H1 (cell line): ENCODE measurements around the gene IFITM2. TPM values are rescaled to one million over a fixed set of nuclear protein-coding genes. Genes with fewer than 3 reads are reported as not detected.

Experiments used
- EZH2 ChIP-seq: fragments of 200-600 bp; sonication (generic); IDR thresholded peaks from 2 replicates; pipeline ENCODE4 v1.7.1; 2012; ENCODE audit warnings: low read depth, mild to moderate bottlenecking, moderate library complexity, low read length, inconsistent platforms; ENCODE audit not compliant: severe bottlenecking
- JUN ChIP-seq: IDR thresholded peaks from 2 replicates; pipeline ENCODE4 v1.6.1; 2011; ENCODE audit warnings: low read depth, mild to moderate bottlenecking, improper control_type of control experiment, low read length
- RAD21 ChIP-seq, 2 experiments: IDR thresholded peaks in 1 of 2; conservative IDR thresholded peaks in 1 of 2; 2 replicates each; pipeline ENCODE4 v1.6.1; 2011; ENCODE audit warnings: low read depth in 2 of 2, low read length in 2 of 2, improper control_type of control experiment in 1 of 2, inconsistent platforms in 1 of 2, mild to moderate bottlenecking in 1 of 2, moderate library complexity in 1 of 2
- RBBP5 ChIP-seq: IDR thresholded peaks from 2 replicates; pipeline ENCODE4 v1.7.1; 2012; ENCODE audit warnings: low read depth, mild to moderate bottlenecking, inconsistent platforms, low read length, moderate library complexity, borderline replicate concordance
- RFX5 ChIP-seq: IDR thresholded peaks from 2 replicates; pipeline ENCODE4 v1.6.1; 2011; ENCODE audit warnings: low read depth, low read length, improper control_type of control experiment, borderline replicate concordance
- TAF7 ChIP-seq: optimal IDR thresholded peaks from 2 replicates; pipeline ENCODE3; 2011; ENCODE audit warnings: low read depth, mild to moderate bottlenecking, inconsistent platforms, low read length, moderate library complexity, borderline replicate concordance
- polyA plus RNA-seq, 7 experiments: library from polyadenylated mRNA; depleted of rRNA in 3 of 7; stranded (reverse) in 5 of 7; unstranded in 2 of 7; fragments of >200 nt in 5 of 7; fragments of 200-250 nt in 2 of 7; gene quantifications; 1 replicate in 5 of 7; 2 replicates in 1 of 7; 4 replicates in 1 of 7; pipeline versions ENCODE4 v1.2.1 to v1.2.3, GENCODE V29; 2011 to 2013; ENCODE audit warnings: missing spikeins in 2 of 7, mixed read lengths in 2 of 7
- total RNA-seq: library from RNA; stranded (reverse); fragmentation: NEBNext Ultra II Directional; extraction: Animal tissue kit (Norgen Biotek cat#: 25700); gene quantifications from 2 replicates; pipeline ENCODE4 v1.2.1, GENCODE V29; 2021
- TF ChIP-seq, protein P1 (sequence below): IDR thresholded peaks from 2 replicates; pipeline ENCODE4 v1.6.1; 2012; ENCODE audit warnings: inconsistent platforms
- TF ChIP-seq, protein P2 (sequence below): IDR thresholded peaks from 2 replicates; pipeline ENCODE4 v1.6.1; 2011; ENCODE audit warnings: low read length, improper control_type of control experiment

Gene IFITM2
- total and polyA plus RNA-seq, 2 of the 8 experiments (the other 6 are each of a cell fraction or from before 2014, with no cell fraction given) = 399 to 764 TPM

DNA sequence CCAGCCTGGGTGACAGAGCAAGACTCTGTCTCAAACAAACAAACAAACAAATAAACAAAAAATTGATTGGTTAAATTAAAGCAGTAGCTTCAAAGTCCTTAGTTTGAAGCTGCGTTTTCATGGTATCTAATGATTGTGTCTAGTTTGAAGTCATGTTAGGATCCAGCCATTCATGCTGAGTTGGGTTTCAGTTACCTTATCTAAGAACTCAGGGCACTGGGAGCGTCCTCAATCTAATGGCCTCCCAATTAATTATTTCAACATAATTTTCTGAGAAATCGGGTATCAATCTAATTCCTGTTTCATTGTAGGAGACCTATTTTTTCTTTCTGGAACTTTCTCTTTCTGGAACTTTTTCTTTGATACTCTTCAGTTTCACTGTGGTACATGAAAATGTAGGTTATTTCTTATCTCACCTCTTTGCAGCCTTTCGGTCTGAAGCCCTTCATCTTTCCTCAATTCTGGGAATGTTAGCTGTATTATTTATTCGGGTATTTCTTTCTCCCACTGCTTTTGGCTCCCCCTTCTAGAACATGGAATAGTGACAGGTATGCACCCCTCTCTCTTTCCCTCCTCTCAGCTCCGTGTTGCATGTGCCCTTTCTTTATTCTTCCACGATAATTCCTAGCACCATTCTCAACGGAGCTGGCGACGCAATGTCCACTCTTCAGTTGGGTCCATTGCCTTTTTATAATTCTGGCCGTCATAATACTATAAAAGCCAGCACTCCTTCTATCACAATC is 37.4 kb downstream of the IFITM2 start (continued):
- TF ChIP-seq, protein P1, sequence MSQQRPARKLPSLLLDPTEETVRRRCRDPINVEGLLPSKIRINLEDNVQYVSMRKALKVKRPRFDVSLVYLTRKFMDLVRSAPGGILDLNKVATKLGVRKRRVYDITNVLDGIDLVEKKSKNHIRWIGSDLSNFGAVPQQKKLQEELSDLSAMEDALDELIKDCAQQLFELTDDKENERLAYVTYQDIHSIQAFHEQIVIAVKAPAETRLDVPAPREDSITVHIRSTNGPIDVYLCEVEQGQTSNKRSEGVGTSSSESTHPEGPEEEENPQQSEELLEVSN = no peak
- TF ChIP-seq, protein P2, sequence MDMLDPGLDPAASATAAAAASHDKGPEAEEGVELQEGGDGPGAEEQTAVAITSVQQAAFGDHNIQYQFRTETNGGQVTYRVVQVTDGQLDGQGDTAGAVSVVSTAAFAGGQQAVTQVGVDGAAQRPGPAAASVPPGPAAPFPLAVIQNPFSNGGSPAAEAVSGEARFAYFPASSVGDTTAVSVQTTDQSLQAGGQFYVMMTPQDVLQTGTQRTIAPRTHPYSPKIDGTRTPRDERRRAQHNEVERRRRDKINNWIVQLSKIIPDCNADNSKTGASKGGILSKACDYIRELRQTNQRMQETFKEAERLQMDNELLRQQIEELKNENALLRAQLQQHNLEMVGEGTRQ = no peak
- TF ChIP-seq JUN (no peak), RAD21 (IDR thresholded peaks at IDR 0.05 in 1 of 2, conservative IDR thresholded peaks at IDR 0.05 in 1 of 2; ENCODE audit: low read depth in 2 of 2, low read length in 2 of 2) (no peak), RBBP5 (no peak), TAF7 (no peak), RFX5 (no peak), EZH2 (no peak)
- TF ChIP-seq, all 59 proteins: peak for 0
